Endodermal cell (in vitro differentiated cells): Measurements from ENCODE around the gene CLIC4. TPM values are rescaled to one million over a fixed set of nuclear protein-coding genes. Genes with fewer than 3 reads are reported as not detected.
A peak's percentile ranks its signal among the peaks of the same experiment; 100 is the strongest.

ENCODE experiments used
- DNase-seq: peaks from one replicate; pipeline ENCODE4 v3.0.0-alpha.2; 2017
- H3K27ac ChIP-seq: 2 replicates; pipeline ENCODE4 v1.5.1; 2013; ENCODE audit warnings: mild to moderate bottlenecking, low read depth, low read length, moderate library complexity
- H3K27me3 ChIP-seq: 2 replicates; pipeline ENCODE4 v1.6.1; 2013; ENCODE audit warnings: mild to moderate bottlenecking, low read length, moderate library complexity; ENCODE audit not compliant: insufficient read depth, control insufficient read depth, poor library complexity, severe bottlenecking
- H3K36me3 ChIP-seq: 2 replicates; pipeline ENCODE4 v1.7.0; 2013; ENCODE audit warnings: mild to moderate bottlenecking, low read length, moderate library complexity; ENCODE audit not compliant: control insufficient read depth, insufficient read depth
- H3K4me1 ChIP-seq: one replicate; pipeline ENCODE4 v1.7.0; 2013; ENCODE audit warnings: low read length; ENCODE audit not compliant: control insufficient read depth, insufficient read depth
- H3K4me3 ChIP-seq: 2 replicates; pipeline ENCODE4 v1.5.1; 2013; ENCODE audit warnings: mild to moderate bottlenecking, low read length, moderate library complexity
- H3K9ac ChIP-seq: 2 replicates; pipeline ENCODE4 v1.6.1; 2013; ENCODE audit warnings: mild to moderate bottlenecking, low read length, moderate library complexity; ENCODE audit not compliant: poor library complexity, severe bottlenecking; ENCODE audit errors: extremely low read depth
- H3K9me3 ChIP-seq: 2 replicates; pipeline ENCODE4 v1.6.1; 2013; ENCODE audit warnings: mild to moderate bottlenecking, low read length, moderate library complexity; ENCODE audit not compliant: control insufficient read depth
- H3K27ac Mint-ChIP-seq: 2 replicates; pipeline ENCODE4 v1.8.0; 2020; ENCODE audit warnings: mixed read lengths
- H3K27me3 Mint-ChIP-seq: 2 replicates; pipeline ENCODE4 v1.8.0; 2021; ENCODE audit warnings: mild to moderate bottlenecking, mixed read lengths; ENCODE audit not compliant: insufficient read depth
- H3K36me3 Mint-ChIP-seq: 2 replicates; pipeline ENCODE4 v1.8.0; 2020; ENCODE audit warnings: low read depth, mixed read lengths
- H3K4me1 Mint-ChIP-seq: 2 replicates; pipeline ENCODE4 v1.8.0; 2020; ENCODE audit warnings: mixed read lengths
- H3K4me3 Mint-ChIP-seq: 2 replicates; pipeline ENCODE4 v1.8.0; 2020; ENCODE audit warnings: mild to moderate bottlenecking, moderate library complexity, mixed read lengths
- H3K9me3 Mint-ChIP-seq: 2 replicates; pipeline ENCODE4 v1.8.0; 2020; ENCODE audit warnings: mild to moderate bottlenecking, mixed read lengths
- WGBS, 2 experiments: methylation state at CpG; one replicate each; pipeline versions ENCODE4 v1.1.5 to v1.1.7; 2013; ENCODE audit warnings: missing lambda C conversion rate in 2 of 2, mixed read lengths in 1 of 2; ENCODE audit not compliant: insufficient coverage in 1 of 2, insufficient read length in 1 of 2; 5-methylcytosine and 5-hydroxymethylcytosine counted together
- total RNA-seq, 2 donors: library from RNA; stranded (reverse); fragmentation: NEBNext Ultra II Directional in 1 of 2; extraction: Animal tissue kit (Norgen Biotek cat#: 25700) in 1 of 2; gene quantifications; 2 replicates in 1 of 2; 3 replicates in 1 of 2; pipeline ENCODE4 v1.2.1, GENCODE V29; 2021
- TF ChIP-seq, protein P1 (sequence below): fragments of 200-600 bp; sonication (generic); conservative IDR thresholded peaks from 2 replicates; pipeline ENCODE4 v1.5.0; 2021; ENCODE audit warnings: antibody characterized with exemption, mild to moderate bottlenecking

CLIC4 gene
- total RNA-seq, 2 donors from 2014 or later: 119 to 146 TPM

DNA sequence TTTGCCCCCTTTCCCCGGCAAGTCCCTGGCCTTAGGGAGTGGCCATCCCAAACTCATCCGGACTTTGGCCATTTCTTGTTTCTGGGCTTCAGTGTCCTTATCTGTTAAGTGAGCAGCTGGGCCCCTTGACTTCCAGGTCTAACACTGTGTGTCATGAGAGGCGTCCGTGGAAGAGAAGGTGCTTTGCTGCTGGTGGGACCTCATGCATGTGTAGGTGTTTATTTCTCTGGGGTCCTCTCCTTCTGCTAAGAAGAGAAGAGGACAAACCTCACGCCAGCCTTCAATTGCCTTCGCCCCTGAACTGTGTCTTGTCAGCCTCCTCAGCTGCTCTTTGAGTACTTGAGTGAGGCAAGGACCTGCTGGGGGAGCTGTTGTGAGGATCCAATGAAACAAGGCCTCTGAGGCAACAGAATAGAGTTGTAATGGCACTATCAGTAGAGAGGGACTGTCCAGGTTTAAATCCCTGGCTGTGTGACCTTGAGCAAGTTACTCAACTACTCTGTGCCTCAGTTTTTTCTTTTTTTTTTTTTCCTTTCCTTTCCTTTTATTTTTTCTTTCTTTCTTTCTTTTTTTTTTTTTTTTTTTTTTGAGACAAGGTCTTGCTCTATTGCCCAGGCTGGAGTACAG is 112.4 kb downstream of the CLIC4 start:
- Histone ChIP-seq H3K27me3 (no peaks in the 10 kb centered on the region), H3K4me3 (no peak overlapping the region), H3K9ac (no peak overlapping the region), H3K9me3 (no peaks in the 10 kb centered on the region), H3K27ac (no peak overlapping the region), H3K36me3 (no peaks in the 10 kb centered on the region), H3K4me1 (no peaks in the 10 kb centered on the region)
- WGBS, 2 experiments: 84 to 91% methylated on average over 4 to 6 of the region's 6 CpGs
- no peaks in the 10 kb centered on the region for H3K9me3 Mint-ChIP-seq
- H3K27ac Mint-ChIP-seq: no peak overlapping the region
- no peak for DNase-seq
- H3K4me1 Mint-ChIP-seq: peaks cover 6% of the 10 kb centered on the region
- H3K36me3 Mint-ChIP-seq: no peaks in the 10 kb centered on the region
- no peak overlapping the region for H3K4me3 Mint-ChIP-seq
- TF ChIP-seq, protein P1, sequence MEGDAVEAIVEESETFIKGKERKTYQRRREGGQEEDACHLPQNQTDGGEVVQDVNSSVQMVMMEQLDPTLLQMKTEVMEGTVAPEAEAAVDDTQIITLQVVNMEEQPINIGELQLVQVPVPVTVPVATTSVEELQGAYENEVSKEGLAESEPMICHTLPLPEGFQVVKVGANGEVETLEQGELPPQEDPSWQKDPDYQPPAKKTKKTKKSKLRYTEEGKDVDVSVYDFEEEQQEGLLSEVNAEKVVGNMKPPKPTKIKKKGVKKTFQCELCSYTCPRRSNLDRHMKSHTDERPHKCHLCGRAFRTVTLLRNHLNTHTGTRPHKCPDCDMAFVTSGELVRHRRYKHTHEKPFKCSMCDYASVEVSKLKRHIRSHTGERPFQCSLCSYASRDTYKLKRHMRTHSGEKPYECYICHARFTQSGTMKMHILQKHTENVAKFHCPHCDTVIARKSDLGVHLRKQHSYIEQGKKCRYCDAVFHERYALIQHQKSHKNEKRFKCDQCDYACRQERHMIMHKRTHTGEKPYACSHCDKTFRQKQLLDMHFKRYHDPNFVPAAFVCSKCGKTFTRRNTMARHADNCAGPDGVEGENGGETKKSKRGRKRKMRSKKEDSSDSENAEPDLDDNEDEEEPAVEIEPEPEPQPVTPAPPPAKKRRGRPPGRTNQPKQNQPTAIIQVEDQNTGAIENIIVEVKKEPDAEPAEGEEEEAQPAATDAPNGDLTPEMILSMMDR: peak; percentile 52
- H3K27me3 Mint-ChIP-seq: peaks cover 3% of the 10 kb centered on the region

DNA sequence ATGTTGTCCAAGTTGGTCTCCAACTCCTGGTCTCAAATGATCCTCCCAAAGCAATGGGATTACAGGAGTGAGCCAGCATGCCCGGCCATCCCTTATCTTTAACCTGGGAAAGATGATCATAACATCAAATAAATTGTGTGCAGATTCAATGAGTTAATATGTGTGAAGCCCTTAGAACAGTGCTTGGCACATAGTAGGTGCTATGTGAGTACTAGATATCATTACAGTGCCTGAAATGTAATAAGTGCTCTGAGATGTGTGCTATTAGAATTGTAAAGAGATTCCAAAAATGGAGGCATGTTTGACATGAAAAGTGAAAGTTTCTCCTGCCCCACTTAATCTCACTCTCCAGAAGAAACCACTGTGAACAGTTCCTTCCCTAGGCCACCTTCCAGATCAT is 113.0 kb downstream of the CLIC4 start:
- peaks cover 8% of the 10 kb centered on the region for H3K4me1 Mint-ChIP-seq

DNA sequence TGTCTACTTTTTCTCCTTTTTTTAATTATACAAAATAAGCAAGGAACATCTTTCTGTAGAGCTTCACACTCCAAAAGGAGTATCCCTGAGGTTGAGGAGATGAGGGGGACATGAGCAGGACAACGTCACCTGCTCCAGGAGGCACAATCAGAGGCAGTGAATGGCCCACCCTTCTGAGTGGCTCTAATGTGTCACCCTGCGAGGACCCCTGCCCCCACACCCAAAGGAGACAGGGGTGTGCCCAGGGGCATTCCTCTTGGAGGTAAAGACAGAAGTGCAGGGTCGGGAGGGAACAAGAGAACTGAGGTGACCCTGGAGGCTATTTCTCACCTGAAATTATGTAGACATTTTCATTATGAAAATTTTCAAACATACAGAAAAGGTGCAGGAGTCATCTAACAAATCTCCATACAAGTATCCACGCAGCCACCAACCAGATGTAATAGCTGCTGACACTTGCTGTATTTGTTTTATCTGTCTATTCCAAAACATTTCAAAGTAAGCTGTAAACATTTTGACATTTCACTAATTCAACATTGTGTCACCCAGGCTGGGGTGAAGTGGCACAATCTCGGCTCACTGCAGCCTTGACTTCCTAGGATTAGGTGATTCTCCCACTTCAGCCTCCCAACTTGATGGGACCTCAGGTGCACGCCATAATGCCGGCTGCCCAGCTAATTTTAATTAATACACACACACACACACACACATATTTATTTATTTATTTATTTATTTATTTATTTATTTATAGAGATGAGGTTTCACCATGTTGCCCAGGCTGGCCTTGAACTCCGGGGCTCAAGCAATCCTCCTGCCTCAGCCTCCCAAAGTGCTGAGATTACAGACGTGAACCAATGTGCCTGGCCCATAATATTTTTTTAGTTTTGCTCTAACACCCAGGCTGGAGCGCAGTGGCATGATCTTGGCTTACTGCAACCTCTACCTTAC is 114.1 kb downstream of the CLIC4 start:
- Mint-ChIP-seq H3K9me3 (no peaks in the 10 kb centered on the region), H3K4me3 (no peak overlapping the region), H3K36me3 (no peaks in the 10 kb centered on the region), H3K27me3 (peaks cover 3% of the 10 kb centered on the region), H3K27ac (no peak overlapping the region), H3K4me1 (peaks cover 12% of the 10 kb centered on the region)
- Histone ChIP-seq H3K27me3 (no peaks in the 10 kb centered on the region), H3K4me1 (no peaks in the 10 kb centered on the region), H3K4me3 (no peak overlapping the region), H3K27ac (no peak overlapping the region), H3K36me3 (no peaks in the 10 kb centered on the region), H3K9me3 (no peaks in the 10 kb centered on the region), H3K9ac (no peak overlapping the region)
- no peak for DNase-seq
- 71 to 90% methylated on average over 6 to 8 of the region's 10 CpGs for WGBS, 2 experiments
- TF ChIP-seq, protein P1: no peak

More for the DNA sequence above, 113.0 kb downstream of the CLIC4 start:
- Histone ChIP-seq H3K27me3 (no peaks in the 10 kb centered on the region), H3K36me3 (no peaks in the 10 kb centered on the region), H3K9me3 (no peaks in the 10 kb centered on the region), H3K27ac (no peak overlapping the region), H3K4me3 (no peak overlapping the region), H3K9ac (no peak overlapping the region), H3K4me1 (no peaks in the 10 kb centered on the region)
- Mint-ChIP-seq H3K27ac (no peak overlapping the region), H3K4me3 (no peak overlapping the region), H3K27me3 (peaks cover 3% of the 10 kb centered on the region), H3K36me3 (no peaks in the 10 kb centered on the region), H3K9me3 (no peaks in the 10 kb centered on the region)
- TF ChIP-seq, protein P1: no peak
- no peak for DNase-seq
- 88 to 100% methylated on average over 1 of the region's 1 CpG for whole genome bisulfite sequencing, 2 experiments
